GM19351 (cell line): ENCODE measurements around the gene TRAF4.
"Not testable (repeated sequence)": the region's sequence is repeated elsewhere in the genome, so short reads cannot be mapped to it uniquely, and the experiment has no call there.

Source experiments
- ATAC-seq: cut with Tn5 transposase; IDR thresholded peaks from one replicate; pipeline ENCODE4 v1.9.1; 2021; ENCODE audit warnings: mild to moderate bottlenecking, moderate library complexity; ENCODE audit not compliant: unreplicated experiment

TRAF4 gene

DNA sequence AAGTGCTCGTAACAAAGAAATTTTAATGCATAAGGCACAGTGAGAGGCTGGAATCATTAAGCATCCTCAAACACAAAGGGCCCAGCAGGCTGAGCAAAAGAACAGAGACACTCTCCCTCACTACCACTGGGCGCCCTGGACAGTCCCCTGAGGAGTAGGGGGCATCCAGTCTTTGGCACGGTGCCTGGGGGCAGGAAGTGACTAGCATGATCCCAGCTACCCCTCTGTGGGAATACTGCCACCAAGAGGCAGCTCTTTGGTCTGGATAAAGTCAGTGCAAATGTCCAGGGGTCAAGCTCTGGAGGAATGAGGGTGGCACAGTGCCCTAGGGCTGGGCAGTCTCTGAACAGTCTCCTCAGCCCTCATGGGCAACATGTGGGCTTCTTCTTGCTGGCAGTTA, 29.5 kb upstream of the TRAF4 start:
- ATAC-seq: no peak

- no peak for ATAC-seq
Measured at GRCh38 chr17:28715217-28715616, 28.6 kb upstream of the TRAF4 start.

DNA sequence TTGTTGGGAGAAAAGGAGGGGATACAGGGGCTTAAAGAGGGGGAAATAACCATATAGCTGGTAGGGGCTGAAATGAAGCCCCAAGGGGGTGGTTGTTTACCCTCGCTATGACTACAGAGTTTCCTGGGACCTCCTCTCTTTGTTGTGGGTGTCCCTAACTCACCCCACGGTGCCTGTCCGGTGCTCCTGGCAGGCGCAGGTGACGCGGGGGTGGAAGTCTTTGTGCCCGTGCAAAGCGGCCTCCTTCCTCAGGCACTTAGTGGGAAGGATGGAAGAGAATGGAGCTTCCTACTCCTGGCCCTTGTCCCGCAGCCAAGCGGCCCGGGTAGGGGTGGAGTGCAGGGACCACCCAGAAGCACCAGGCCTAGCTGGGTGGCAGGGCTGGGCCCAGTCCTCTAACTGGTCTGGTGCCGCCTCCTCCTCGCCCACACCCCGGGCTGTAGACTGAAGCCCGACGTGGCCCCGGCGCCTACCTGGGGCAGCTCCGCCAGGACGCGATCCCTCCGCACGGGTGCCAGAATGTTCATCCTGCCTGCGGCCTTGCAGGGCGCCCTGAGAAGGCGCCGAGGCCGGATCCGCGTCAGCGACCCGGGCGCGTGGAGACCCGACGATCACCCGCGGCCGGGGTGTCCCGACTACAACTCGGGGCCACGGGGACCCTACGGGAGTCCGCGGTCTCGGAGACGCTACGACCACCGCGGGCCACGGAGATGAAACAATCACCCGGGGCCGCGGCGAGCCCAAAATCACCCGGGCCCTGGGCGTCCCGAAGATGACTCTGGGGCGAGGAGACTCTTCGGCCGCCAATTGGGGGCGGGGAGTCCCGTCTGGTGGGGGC, 26.9 kb upstream of the TRAF4 start:
- ATAC-seq: no peak

- no peak for ATAC-seq
Measured at GRCh38 chr17:28717578-28718332, 26.1 kb upstream of the TRAF4 start, which contains the start of gene RAB34. TSS of gene RAB34 (minus strand) at chr17:28717868. CDS start at chr17:28717266, 602 bp downstream.

GRCh38 chr17:28718333-28719020, 25.3 kb upstream of the TRAF4 start:
- ATAC-seq: no peak

DNA sequence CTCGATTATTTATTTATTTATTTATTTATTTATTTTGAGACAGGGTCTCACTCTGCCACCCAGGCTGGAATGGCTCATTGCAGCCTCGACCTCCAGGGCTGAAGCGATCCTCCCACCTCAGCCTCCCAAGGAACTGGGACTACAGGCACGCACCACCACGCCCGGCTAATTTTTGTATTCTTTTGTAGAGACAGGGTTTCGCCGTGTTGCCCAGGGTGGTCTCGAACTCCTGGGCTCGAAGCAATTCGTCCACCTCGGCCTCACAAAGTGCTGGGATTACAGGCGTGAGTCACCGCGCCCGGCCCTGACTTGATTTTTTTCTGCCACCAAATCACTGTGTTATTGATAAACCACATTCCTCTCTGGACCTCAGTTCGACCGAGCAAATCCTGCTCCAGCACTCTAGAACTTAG, 24.8 kb upstream of the TRAF4 start:
- ATAC-seq: no peak

DNA sequence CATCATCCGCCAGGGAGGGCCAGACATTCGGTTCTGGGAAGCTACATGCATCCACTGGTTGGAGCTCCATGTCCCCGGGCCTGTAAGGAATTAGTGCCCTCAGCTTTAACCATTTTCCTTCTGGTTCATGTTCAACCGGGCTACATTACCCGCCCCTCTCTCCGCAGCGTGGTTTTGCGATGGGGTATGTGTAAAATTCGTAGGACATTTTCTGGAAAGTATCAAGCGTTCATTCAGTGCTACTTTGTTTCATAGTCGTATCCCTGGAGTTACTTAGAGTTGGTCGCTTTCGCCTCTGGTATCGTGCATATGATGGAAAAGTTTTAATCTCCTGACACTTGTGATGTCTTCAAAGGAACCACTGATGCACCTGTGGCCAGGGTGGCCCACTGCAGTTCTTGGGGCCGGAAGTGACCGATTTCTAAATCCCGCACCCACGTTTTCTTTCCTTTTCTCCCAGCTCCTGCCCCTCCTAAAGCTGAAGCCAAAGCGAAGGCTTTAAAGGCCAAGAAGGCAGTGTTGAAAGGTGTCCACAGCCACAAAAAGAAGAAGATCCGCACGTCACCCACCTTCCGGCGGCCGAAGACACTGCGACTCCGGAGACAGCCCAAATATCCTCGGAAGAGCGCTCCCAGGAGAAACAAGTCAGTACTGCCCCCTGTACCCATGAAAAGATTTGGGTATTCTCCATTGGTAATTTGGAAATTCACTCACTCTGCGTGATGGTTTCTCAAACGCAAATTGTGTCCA, 23.4 kb upstream of the TRAF4 start:
- no peak for ATAC-seq

- not testable (repeated sequence) for ATAC-seq
Measured at GRCh38 chr17:28720997-28721329, 22.8 kb upstream of the TRAF4 start.

DNA sequence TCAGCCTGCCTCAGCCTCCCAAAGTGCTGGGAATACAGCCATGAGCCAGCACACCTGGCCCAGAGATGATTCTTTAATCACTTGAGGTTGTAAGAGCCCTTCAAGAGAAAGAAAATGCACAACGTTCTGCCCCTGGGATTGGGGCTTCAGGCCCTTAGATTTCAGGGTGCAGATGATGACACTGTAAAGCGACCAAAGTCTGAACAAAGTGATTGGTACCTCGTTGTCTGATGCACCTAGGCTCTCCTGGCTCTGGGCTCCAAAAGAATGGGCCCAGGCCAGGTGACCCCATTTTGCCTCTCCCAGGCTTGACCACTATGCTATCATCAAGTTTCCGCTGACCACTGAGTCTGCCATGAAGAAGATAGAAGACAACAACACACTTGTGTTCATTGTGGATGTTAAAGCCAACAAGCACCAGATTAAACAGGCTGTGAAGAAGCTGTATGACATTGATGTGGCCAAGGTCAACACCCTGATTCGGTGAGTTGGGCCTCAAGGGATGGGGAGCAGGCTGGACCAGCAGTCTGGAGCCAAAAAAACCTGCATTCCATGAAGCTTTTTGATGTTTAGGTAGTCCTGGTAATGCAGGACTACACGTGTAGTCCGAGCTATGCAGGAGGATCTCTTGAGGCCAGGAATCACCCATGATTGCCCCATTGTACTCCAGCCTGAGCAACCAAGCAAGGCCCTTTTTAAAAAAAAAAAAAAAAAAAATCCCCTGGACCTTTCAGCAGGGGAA, 21.2 kb upstream of the TRAF4 start:
- no peak for ATAC-seq

DNA sequence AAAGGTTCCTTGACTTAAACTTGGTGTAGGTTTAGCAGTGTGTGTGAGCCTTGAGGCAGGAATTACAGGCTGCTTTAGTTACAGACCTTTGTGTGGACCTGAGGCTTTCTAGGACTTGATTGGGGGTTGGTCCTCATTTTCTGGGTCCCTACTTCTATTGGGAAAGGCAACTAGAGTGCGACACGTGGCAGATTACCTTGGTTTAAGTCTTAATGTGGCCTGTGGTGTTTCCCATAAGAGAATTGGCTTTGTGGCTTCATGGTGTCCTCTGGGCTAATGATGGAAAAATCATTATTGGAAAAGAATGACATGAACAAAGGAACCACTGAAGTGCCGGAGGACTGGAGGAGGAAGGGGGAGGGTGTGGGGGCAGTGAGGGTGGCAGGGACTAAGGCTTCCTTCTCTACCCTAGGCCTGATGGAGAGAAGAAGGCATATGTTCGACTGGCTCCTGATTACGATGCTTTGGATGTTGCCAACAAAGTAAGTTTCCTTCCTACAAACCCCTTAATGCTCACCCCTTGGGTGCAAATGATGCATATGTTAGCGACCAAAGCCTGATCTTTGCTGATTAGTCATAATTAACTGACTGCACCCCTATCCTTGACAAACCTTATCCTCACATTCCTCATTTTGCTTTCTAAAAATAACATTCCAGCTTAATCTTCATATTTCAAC, 20.5 kb upstream of the TRAF4 start:
- ATAC-seq: no peak

GRCh38 chr17:28723836-28724499, 19.8 kb upstream of the TRAF4 start:
- not testable (repeated sequence) for ATAC-seq

DNA sequence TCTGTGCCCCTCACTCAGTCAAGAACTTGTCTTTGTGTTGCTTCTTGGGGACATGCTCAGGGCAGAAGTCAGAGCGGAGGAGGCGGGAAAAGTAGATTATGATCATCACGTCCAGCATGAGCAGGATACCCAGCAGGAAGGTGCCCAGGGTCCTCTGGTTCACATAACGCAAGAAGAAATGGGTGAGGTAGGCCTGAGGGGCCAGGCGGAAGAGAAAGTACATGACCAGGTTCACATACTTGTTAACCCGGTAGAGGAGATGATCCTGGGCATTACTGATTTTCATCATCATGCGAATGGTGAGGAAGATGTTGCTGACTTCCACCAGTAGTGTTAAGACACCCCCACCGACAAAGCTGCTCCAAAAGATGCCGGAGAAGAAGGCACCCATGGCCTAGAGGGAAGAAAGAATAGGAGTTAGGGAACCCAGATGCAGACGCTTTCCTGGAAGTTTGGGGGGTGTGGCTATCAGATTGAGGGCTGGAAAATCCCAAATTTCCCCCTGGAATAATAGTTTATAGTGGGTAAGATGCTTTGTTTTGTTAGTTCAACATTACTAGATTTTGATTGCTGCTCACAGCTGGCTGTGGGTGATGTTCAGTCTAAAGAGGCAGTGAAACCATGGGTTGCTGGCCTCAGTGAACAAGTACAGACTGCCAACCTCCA, 19.2 kb upstream of the TRAF4 start:
- ATAC-seq: no peak

DNA sequence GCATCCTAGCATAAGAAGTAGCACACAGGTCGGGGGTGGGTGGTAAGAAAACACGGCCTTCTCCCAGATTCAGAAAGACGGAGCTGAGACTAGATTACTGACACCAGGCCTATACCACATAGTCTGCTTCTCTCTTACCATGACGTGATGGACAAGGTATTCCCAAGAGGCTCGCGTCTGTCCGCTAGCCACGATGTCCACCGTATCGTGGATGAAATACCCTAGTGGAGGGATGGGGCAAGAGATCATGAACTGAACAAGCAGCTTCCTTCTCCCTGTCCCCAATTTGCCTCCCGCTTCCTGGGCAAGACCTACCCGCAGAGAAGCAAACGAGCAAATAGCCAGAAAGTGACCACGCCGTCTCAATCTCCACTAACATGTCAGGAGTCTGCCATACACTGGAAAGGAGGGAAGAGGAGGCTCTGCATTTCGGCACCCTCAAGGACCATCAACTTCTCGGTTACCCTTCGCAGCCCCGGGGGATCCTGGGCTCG, 18.6 kb upstream of the TRAF4 start:
- ATAC-seq: no peak

- ATAC-seq: no peak
Measured at GRCh38 chr17:28725660-28726225, 18.1 kb upstream of the TRAF4 start.

DNA sequence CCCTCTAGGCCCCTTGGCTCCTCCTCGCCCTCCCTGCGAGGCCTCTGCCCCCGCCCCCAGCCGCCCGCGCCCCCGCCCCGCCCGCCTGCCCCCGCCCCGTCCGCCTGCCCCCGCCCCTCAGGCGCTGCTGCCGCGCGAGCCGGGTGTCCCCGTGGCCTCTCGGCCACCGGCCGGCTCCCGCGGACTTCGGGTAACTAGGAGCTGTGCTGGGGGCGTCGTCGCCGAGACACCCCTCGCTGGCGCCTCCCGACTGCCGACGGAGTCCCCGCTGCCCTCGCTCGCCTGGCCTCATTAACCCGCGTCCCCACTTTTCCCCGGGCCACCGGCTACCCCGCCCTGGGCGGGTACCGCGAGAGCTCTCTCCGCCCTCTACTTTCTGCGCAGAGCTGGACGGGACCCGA, 17.6 kb upstream of the TRAF4 start, which contains the start of gene TLCD1:
Gene TLCD1 (minus strand): TSS at position 8 of the 401 bp plus-strand sequence. CDS start 136 bp downstream, outside the sequence.
- ATAC-seq: no peak

GRCh38 chr17:28726627-28727491, 17.0 kb upstream of the TRAF4 start:
- no peak for ATAC-seq
